Breast epithelium (tissue), 3 donors: ENCODE measurements around the gene WBP1.

Source experiments
- POLR2A ChIP-seq: fragments of 450-650 bp; IDR thresholded peaks from one replicate; pipeline ENCODE4 v1.6.1; 2016; ENCODE audit warnings: antibody characterized with exemption, mild to moderate bottlenecking, moderate library complexity
- POLR2AphosphoS5 ChIP-seq, 3 donors: sonication (generic); formaldehyde crosslinking; IDR thresholded peaks; one replicate each; pipeline ENCODE4 v1.6.1; 2017; ENCODE audit warnings: antibody characterized with exemption in 3 of 3
- TF ChIP-seq, protein P1 (sequence below), 3 donors: fragments of 450-650 bp; IDR thresholded peaks; one replicate each; pipeline ENCODE4 v1.5.1; 2016 to 2017; ENCODE audit warnings: antibody characterized with exemption in 3 of 3, mild to moderate bottlenecking in 3 of 3, moderate library complexity in 3 of 3

DNA sequence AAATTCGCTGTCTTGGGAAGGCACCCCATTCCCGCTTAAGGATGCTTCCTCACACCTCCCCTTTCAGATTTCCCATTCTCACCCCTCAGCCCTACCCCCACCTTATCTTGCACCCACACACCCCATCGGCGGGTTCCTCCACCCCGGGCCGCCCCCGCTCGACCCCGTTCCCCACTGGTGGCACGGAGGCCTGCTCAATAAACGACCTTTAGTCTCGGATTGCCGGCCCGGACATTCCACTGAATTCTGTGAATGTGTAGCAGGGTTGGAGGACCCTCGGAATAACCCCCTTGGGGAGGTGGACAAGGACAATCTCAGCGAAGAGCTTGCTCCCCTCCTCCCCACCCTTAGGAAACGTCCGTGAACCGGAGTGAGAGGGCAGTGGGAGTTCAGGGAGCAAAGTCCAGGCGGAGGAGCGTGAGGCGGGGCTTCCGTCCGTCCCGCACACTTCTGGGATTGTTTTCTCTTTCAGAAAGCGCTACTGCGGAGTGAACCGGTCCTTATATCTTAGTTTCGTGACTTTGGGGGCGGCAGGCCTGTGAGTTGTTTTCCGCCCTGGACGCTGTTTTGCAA, 44.0 kb downstream of the WBP1 start:
- TF ChIP-seq POLR2A (no peak), POLR2AphosphoS5 (IDR thresholded peaks at IDR 0.05) (no peak)
- TF ChIP-seq, protein P1, sequence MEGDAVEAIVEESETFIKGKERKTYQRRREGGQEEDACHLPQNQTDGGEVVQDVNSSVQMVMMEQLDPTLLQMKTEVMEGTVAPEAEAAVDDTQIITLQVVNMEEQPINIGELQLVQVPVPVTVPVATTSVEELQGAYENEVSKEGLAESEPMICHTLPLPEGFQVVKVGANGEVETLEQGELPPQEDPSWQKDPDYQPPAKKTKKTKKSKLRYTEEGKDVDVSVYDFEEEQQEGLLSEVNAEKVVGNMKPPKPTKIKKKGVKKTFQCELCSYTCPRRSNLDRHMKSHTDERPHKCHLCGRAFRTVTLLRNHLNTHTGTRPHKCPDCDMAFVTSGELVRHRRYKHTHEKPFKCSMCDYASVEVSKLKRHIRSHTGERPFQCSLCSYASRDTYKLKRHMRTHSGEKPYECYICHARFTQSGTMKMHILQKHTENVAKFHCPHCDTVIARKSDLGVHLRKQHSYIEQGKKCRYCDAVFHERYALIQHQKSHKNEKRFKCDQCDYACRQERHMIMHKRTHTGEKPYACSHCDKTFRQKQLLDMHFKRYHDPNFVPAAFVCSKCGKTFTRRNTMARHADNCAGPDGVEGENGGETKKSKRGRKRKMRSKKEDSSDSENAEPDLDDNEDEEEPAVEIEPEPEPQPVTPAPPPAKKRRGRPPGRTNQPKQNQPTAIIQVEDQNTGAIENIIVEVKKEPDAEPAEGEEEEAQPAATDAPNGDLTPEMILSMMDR (IDR thresholded peaks at IDR 0.05): no peak
